Measurements from ENCODE around the gene CLEC4E. TPM values are rescaled to one million over a fixed set of nuclear protein-coding genes. Genes with fewer than 3 reads are reported as not detected.
A peak's percentile ranks its signal among the peaks of the same experiment; 100 is the strongest.
"Not testable (repeated sequence)": the region's sequence is repeated elsewhere in the genome, so short reads cannot be mapped to it uniquely, and the experiment has no call there.

Gene CLEC4E
- total RNA-seq, 4 donors from 2014 or later = 0.42 to 1.6 (median 0.81) TPM

DNA sequence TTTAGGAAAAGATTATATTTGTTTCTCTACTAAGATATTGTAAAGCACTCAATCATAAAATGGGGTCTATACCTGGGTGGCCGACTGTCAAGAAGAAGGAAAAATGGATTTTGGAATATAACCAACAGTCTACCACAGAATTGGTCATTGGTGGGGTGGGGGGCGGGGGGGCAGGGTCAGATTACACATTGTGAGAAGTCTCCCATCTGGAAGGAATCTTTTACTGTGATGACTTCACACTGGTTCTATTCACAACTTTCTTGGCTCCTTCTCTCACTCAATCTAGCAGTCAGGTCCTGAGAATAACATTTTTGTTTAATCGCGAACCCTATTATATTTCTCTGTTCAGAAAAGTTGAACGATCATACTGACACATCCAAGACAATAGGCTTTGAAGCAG lies 8.7 kb upstream of the CLEC4E start:
- no peak for DNase-seq (ENCODE audit: low spot score in 2 of 2)
- intact Hi-C loops (cut with DNase I; ENCODE audit: low total_unique reads) = no loop called here
- no peak overlapping the region for H3K4me3 ChIP-seq (ENCODE audit: low read depth, poor library complexity, severe bottlenecking)
- TF ChIP-seq POLR2A (IDR thresholded peaks at IDR 0.05) (no peak), CTCF (IDR thresholded peaks at IDR 0.05) (no peak)
- 71 to 72% methylated on average over 5 of the region's 5 CpGs for WGBS, 2 donors

GRCh38 chr12:8548192-8548591 lies 7.5 kb upstream of the CLEC4E start:
- no peak for DNase-seq (ENCODE audit: low spot score in 2 of 2)
- no peak for TF ChIP-seq CTCF (IDR thresholded peaks at IDR 0.05)
- no peak for TF ChIP-seq POLR2A (IDR thresholded peaks at IDR 0.05)
- WGBS, 2 donors = 91 to 92% methylated on average over 2 of the region's 2 CpGs
- no peak overlapping the region for H3K4me3 ChIP-seq (ENCODE audit: low read depth, poor library complexity, severe bottlenecking)
- intact Hi-C loops (cut with DNase I; ENCODE audit: low total_unique reads) = no loop called here

GRCh38 chr12:8547645-8548044 lies 6.9 kb upstream of the CLEC4E start:
- H3K4me3 ChIP-seq (ENCODE audit: low read depth, poor library complexity, severe bottlenecking) = no peak overlapping the region
- 41 to 74% methylated on average over 2 of the region's 2 CpGs for WGBS, 2 donors
- no peak for TF ChIP-seq POLR2A (IDR thresholded peaks at IDR 0.05)
- TF ChIP-seq CTCF (IDR thresholded peaks at IDR 0.05) = no peak
- intact Hi-C loops (cut with DNase I; ENCODE audit: low total_unique reads) = no loop called here
- no peak for DNase-seq (ENCODE audit: low spot score in 2 of 2)

DNA sequence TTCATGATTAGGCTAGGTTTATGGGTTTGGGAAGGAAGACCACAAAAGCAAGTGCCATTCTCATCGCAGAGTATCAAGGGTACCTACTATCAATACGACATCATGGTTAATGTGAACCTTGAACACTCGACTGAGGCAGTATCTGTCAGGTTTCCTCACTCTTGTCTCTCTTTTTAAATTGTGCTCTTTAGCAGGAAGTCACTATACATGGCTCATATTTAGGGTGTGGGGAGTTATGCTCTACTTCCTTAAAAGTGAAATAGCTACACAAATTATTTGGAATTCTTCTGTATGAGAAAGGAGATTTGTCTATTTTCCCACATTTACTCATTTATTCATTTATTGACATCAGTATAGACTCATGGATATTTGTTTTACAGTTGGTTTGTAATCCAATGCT lies 5.9 kb upstream of the CLEC4E start:
- TF ChIP-seq POLR2A (IDR thresholded peaks at IDR 0.05) = no peak
- TF ChIP-seq CTCF (IDR thresholded peaks at IDR 0.05) = no peak
- DNase-seq (ENCODE audit: low spot score in 2 of 2) = no peak
- intact Hi-C loops (cut with DNase I; ENCODE audit: low total_unique reads) = no loop called here
- no peak overlapping the region for H3K4me3 ChIP-seq (ENCODE audit: low read depth, poor library complexity, severe bottlenecking)
- 75 to 80% methylated on average over 3 of the region's 3 CpGs for WGBS, 2 donors

GRCh38 chr12:8544295-8544694 lies 3.6 kb upstream of the CLEC4E start:
- DNase-seq (ENCODE audit: low spot score in 2 of 2) = peak in 1 of 2 donors; percentile 51
- TF ChIP-seq CTCF (IDR thresholded peaks at IDR 0.05) (peak in 1 of 3 donors; percentile 43), POLR2A (IDR thresholded peaks at IDR 0.05) (no peak)
- intact Hi-C loops (cut with DNase I; ENCODE audit: low total_unique reads) = no loop called here
- 0 to 1% methylated on average over 3 of the region's 3 CpGs for WGBS, 2 donors
- no peak overlapping the region for H3K4me3 ChIP-seq (ENCODE audit: low read depth, poor library complexity, severe bottlenecking)

DNA sequence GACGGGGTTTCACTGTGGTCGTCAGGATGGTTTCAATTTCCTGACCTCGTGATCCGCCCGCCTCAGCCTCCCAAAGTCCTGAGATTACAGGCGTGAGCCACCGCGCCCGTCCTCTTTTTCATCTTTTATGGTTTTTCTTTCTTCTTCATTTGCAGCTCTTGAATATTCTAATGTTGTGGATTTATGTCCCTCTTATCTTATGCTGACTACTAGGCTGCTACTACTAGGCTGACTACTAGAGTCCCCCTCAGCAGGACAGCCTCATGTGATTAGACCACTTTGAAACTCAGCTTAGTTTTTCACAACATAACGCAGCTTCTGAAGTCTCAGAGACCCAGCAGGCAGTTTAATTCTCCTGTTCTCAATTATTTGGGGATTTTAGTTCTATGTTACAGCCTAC lies 857 bp upstream of the CLEC4E start:
- intact Hi-C loops (cut with DNase I; ENCODE audit: low total_unique reads) = no loop called here
- 76 to 83% methylated on average over 10 of the region's 10 CpGs for WGBS, 2 donors
- no peak overlapping the region for H3K4me3 ChIP-seq (ENCODE audit: low read depth, poor library complexity, severe bottlenecking)
- TF ChIP-seq CTCF (IDR thresholded peaks at IDR 0.05) = no peak
- no peak for TF ChIP-seq POLR2A (IDR thresholded peaks at IDR 0.05)
- no peak for DNase-seq (ENCODE audit: low spot score in 2 of 2)

DNA sequence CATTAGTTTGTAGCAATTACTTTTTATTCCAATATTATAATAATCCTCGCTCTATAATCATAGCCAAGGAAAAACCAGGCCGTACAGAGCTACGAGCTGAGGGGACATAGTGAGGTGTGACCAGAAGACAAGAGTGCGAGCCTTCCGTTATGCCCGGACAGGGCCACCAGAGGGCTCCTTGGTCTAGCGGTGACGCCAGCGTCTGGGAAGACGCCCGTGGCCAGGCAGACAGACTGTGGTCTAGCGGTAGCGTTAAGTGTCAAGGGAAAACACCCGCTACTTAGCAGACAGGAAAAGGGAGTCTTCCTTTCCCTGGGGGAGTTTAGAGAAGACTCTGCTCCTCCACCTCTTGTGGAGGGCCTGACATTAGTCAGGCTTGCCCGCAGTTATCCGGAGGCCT lies 2.9 kb downstream of the CLEC4E start:
- WGBS, 2 donors = 92 to 94% methylated on average over 16 of the region's 16 CpGs
- intact Hi-C loops (cut with DNase I; ENCODE audit: low total_unique reads); H3K4me3 ChIP-seq (ENCODE audit: low read depth, poor library complexity, severe bottlenecking); DNase-seq (ENCODE audit: low spot score in 2 of 2): not testable (repeated sequence)
